Nephron (organoid): ENCODE measurements around the gene FOXK1.
A peak's percentile ranks its signal among the peaks of the same experiment; 100 is the strongest.

Experiments used
- H3K27ac Mint-ChIP-seq, 3 experiments: 2 replicates each; pipeline ENCODE4 v1.8.0; 2020; ENCODE audit warnings: mixed read lengths in 3 of 3, mild to moderate bottlenecking in 2 of 3, moderate library complexity in 1 of 3
- H3K27me3 Mint-ChIP-seq: 2 replicates; pipeline ENCODE4 v1.8.0; 2021; ENCODE audit warnings: low read depth, mild to moderate bottlenecking, moderate library complexity, mixed read lengths
- H3K36me3 Mint-ChIP-seq: 2 replicates; pipeline ENCODE4 v1.8.0; 2020; ENCODE audit warnings: low read depth, mixed read lengths
- H3K4me1 Mint-ChIP-seq: 2 replicates; pipeline ENCODE4 v1.8.0; 2020; ENCODE audit warnings: mixed read lengths
- H3K4me3 Mint-ChIP-seq, 3 experiments: 2 replicates each; pipeline ENCODE4 v1.8.0; 2020; ENCODE audit warnings: mild to moderate bottlenecking in 3 of 3, mixed read lengths in 3 of 3, moderate library complexity in 2 of 3
- H3K9me3 Mint-ChIP-seq: 2 replicates; pipeline ENCODE4 v1.8.0; 2020; ENCODE audit warnings: mixed read lengths
- TF ChIP-seq, protein P1 (sequence below), 3 experiments: fragments of 200-600 bp; sonication (generic); IDR thresholded peaks; one replicate each; pipeline ENCODE4 v1.5.0; 2021; ENCODE audit warnings: antibody characterized with exemption in 3 of 3; ENCODE audit not compliant: unreplicated experiment in 3 of 3

Gene FOXK1

DNA sequence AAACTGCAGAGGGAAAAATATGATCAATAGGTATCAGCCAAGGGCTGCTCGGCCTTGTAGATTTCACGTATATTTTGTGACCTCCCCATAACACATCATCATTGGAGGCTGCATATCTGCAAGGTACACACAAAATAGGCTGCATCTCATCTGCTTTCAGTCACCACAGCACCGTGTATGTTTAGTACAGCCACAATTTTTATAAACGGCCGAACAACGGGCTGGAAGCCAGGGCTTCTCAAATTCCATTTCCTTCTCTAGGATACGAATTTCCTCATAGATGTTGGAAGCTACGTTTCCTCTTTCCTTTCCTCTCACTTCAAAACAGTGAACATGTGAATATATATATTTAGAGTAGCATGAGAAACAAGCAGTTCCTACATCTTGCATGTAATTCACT is 20.2 kb upstream of the FOXK1 start:
- TF ChIP-seq, protein P1, sequence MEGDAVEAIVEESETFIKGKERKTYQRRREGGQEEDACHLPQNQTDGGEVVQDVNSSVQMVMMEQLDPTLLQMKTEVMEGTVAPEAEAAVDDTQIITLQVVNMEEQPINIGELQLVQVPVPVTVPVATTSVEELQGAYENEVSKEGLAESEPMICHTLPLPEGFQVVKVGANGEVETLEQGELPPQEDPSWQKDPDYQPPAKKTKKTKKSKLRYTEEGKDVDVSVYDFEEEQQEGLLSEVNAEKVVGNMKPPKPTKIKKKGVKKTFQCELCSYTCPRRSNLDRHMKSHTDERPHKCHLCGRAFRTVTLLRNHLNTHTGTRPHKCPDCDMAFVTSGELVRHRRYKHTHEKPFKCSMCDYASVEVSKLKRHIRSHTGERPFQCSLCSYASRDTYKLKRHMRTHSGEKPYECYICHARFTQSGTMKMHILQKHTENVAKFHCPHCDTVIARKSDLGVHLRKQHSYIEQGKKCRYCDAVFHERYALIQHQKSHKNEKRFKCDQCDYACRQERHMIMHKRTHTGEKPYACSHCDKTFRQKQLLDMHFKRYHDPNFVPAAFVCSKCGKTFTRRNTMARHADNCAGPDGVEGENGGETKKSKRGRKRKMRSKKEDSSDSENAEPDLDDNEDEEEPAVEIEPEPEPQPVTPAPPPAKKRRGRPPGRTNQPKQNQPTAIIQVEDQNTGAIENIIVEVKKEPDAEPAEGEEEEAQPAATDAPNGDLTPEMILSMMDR (IDR thresholded peaks at IDR 0.05; ENCODE audit: unreplicated experiment in 3 of 3) = no peak
- peaks cover 31% of the 10 kb centered on the region for H3K9me3 Mint-ChIP-seq
- H3K4me1 Mint-ChIP-seq = peaks cover 15% of the 10 kb centered on the region
- peak overlapping the region; percentile 55 to 93 (median 92) for H3K27ac Mint-ChIP-seq
- no peak overlapping the region for H3K4me3 Mint-ChIP-seq
- peaks cover 10% of the 10 kb centered on the region for H3K27me3 Mint-ChIP-seq
- H3K36me3 Mint-ChIP-seq = peaks cover 8% of the 10 kb centered on the region

DNA sequence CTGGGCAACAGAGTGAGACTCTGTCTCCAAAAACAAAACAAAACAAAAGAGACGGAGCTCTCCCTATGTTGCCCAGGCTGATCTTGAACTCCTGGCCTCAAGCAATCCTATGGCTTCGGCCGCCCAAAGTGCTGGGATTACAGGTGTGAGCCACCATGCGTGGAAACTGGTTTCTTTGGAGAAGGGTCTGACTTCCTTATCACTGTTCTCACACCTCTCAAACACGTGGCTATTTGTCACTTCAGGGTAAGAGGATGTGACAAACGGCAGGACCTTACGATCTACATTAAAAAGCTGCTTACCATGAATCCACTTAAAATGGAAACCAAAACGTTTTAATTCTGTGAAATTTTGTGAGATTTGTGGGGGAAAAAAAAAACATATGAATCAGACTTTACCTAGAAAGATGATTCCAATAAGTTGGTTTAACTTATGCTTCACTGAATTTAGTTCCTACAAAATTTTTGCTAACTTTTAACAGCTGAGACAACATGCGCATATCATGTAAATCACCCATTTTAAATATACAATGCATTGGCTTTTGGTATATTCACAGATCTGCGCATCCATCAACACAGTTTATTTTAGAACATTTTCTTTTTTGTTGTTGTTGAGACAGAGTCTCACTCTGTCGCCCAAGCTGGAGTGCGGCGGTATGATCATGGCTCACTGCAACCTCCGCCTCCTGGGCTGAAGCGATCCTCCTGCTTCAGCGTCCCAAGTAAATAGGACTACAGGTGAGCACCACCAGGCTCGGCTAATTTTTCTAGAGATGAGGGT is 18.7 kb upstream of the FOXK1 start:
- TF ChIP-seq, protein P1 (IDR thresholded peaks at IDR 0.05; ENCODE audit: unreplicated experiment in 3 of 3) = no peak
- H3K4me1 Mint-ChIP-seq = peaks cover 20% of the 10 kb centered on the region
- H3K4me3 Mint-ChIP-seq = no peak overlapping the region
- peaks cover 21% of the 10 kb centered on the region for H3K9me3 Mint-ChIP-seq
- peaks cover 5% of the 10 kb centered on the region for H3K36me3 Mint-ChIP-seq
- H3K27me3 Mint-ChIP-seq = peaks cover 10% of the 10 kb centered on the region
- H3K27ac Mint-ChIP-seq = peak overlapping the region in 1 of 3 experiments; percentile 27

DNA sequence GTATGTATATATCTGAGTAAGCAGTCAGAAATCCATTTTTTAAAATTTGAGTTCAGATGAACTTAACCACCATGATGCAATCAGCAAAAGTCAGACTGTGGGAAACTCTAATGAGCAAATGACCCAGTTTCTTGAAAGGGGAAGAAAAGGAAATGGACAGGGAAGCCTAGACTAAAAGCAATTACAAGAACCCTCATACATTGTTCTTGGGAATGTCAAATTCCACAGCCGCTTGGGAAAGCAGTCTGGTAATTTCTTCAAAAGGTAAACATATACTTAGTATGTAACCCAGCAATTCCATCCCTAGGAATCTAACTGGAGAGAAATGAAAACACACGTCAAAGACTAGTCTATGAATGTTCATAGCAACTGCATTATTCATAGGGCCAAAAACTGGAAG is 16.4 kb upstream of the FOXK1 start:
- Mint-ChIP-seq H3K4me3 (no peak overlapping the region), H3K4me1 (peaks cover 20% of the 10 kb centered on the region), H3K27ac (peak overlapping the region in 1 of 3 experiments; percentile 8), H3K9me3 (peaks cover 8% of the 10 kb centered on the region), H3K27me3 (peaks cover 6% of the 10 kb centered on the region), H3K36me3 (no peaks in the 10 kb centered on the region)
- TF ChIP-seq, protein P1 (IDR thresholded peaks at IDR 0.05; ENCODE audit: unreplicated experiment in 3 of 3) = no peak

DNA sequence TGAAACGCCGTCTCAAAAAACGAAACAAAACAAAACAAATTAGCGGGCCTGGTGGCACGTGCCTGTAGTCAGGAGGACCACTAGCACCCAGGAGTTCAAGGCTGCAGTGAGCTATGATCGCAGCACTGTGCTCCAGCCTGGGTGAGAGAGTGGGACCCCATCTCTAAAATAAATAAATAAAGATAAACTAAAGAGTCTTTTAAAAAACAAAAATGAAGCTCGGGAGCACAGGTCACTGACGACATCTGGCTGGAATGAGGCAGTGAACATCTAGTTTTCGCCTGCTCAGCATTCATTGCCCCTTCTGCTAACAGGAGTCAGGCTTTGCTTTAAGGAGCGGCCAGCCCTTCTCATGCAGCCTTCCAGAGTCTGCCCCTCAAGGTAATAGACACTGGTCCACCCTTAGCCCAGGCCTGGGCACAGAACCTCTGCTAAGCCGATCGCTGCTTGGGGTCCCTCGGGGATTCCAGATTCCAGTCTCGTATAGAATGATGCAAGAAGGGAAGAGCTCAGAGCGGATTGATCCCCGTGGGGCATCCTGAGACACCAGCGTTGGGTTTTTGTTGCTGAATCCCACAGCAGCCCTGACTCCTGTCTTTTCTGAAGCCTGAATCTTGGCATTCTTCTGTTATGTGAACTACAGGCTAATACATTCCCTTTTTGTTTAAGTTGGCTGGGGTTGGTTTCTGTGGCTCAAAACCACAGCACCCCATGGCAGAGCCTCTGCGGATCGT is 14.2 kb upstream of the FOXK1 start:
- Mint-ChIP-seq H3K27me3 (no peaks in the 10 kb centered on the region), H3K4me1 (peaks cover 10% of the 10 kb centered on the region), H3K27ac (peak overlapping the region; percentile 73 to 89 (median 86)), H3K9me3 (peaks cover 11% of the 10 kb centered on the region), H3K36me3 (no peaks in the 10 kb centered on the region), H3K4me3 (no peak overlapping the region)
- TF ChIP-seq, protein P1 (IDR thresholded peaks at IDR 0.05; ENCODE audit: unreplicated experiment in 3 of 3) = no peak

DNA sequence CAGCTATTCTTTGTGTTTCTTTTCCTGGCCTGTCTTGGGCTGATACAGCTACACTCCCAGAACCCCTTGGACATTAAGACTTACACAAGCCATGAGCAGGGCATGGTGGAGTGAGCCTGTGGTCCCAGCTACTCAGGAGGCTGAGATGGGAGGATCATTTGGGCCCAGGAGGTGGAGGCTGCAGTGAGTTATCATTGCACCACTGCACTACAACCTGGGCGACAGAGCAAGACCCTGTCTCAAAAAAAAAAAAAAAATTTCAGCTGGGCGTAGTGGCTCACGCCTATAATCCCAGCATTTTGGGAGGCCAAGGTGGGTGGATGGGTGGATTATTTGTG is 13.6 kb upstream of the FOXK1 start:
- Mint-ChIP-seq H3K9me3 (peaks cover 11% of the 10 kb centered on the region), H3K36me3 (no peaks in the 10 kb centered on the region), H3K27ac (peak overlapping the region; percentile 73 to 89 (median 86)), H3K4me3 (no peak overlapping the region), H3K27me3 (no peaks in the 10 kb centered on the region), H3K4me1 (peaks cover 10% of the 10 kb centered on the region)
- TF ChIP-seq, protein P1 (IDR thresholded peaks at IDR 0.05; ENCODE audit: unreplicated experiment in 3 of 3) = no peak
